GM12892 (cell line): ENCODE measurements around the gene COG8.

Source experiments
- DNase-seq: peaks from one replicate; pipeline ENCODE4 v3.0.0; 2011; ENCODE audit not compliant: insufficient read length
- FAIRE-seq: peaks from 2 replicates; lab custom pipeline; 2011; peaks lifted over from hg19 to GRCh38; lab: Jason Lieb, UNC
- POLR2A ChIP-seq: IDR thresholded peaks from 2 replicates; pipeline ENCODE4 v1.6.1; 2011; ENCODE audit warnings: low read depth, low read length, control low read depth
- POLR2AphosphoS5 ChIP-seq: IDR thresholded peaks from 2 replicates; pipeline ENCODE4 v1.6.1; 2011; ENCODE audit warnings: low read depth, low read length, control low read depth
- TAF1 ChIP-seq: IDR thresholded peaks from 2 replicates; pipeline ENCODE4 v1.6.1; 2011; ENCODE audit warnings: low read depth, mild to moderate bottlenecking, control low read depth, low read length, borderline replicate concordance

COG8 gene

DNA sequence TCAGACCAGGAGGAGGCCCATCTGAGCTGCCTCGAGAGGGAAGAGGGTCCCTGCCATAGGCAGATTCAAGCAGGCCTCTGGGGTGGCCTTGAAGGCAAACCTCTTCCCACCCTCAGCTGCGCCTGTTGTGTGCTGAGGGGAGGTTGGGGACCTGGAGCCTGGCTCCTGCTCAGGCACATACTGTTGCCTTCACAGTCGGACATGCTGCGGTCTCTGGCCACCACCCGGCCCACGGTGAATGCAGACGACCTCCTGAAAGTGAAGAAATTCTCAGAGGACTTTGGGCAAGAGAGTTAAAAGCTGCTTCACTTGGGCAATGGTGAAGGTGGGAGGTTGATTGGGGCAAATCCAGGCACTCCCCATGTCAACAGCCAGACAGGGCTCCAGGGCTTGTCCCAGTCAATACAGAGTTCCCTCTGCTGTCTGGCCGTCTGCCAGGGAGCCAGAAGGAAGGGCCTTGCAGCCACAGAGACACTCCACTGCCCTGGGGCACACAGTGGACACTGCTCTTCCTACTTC is 15.3 kb downstream of the COG8 start:
- FAIRE-seq (no peak), DNase-seq (no peak)
- TF ChIP-seq POLR2AphosphoS5 (peak; percentile 42; the same call in 1 of the 2 replicates), POLR2A (peak; percentile 6; the same call in 1 of the 2 replicates), TAF1 (no peak)

DNA sequence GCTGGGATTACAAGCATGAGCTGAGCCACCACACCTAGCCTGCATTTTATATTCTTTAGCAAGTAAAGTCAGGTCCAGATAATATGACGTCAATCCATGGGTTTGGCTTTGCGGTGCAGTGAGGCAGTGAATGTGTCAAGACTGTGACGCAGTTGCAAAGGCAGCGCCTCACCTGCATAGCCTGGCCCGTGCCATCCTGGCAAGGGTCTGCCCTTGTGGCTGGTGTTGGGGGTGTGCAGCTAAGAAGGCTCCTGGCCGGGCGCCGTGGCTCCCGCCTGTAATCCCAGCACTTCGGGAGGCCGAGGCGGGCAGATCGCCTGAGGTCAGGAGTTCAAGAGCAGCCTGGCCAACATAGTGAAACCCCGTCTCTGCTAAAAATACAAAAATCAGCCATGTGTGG is 15.9 kb downstream of the COG8 start:
- DNase-seq: no peak
- FAIRE-seq: no peak
- TF ChIP-seq POLR2A (no peak), POLR2AphosphoS5 (no peak), TAF1 (no peak)

DNA sequence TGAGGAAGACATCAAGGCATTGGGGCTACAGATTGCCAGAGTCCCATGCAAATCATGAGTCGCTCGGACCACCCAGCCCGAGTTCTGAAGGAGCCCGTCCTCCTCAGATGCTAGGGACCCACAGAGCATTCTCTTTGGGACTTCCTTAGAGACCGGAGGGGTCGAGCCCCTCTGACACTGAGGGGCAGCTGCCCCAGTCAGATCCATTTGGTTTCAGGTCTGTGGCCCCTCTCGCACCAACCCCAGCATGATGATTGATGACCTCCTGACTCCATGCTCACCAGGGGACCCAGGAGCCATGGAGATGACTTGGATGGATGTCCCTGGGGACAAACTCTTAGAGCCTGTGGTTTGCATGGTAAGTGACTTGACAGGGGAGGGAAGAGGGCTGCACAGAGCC is 17.0 kb downstream of the COG8 start:
- FAIRE-seq (no peak), DNase-seq (no peak)
- TF ChIP-seq TAF1: no peak
- TF ChIP-seq POLR2AphosphoS5: no peak
- TF ChIP-seq POLR2A: no peak

DNA sequence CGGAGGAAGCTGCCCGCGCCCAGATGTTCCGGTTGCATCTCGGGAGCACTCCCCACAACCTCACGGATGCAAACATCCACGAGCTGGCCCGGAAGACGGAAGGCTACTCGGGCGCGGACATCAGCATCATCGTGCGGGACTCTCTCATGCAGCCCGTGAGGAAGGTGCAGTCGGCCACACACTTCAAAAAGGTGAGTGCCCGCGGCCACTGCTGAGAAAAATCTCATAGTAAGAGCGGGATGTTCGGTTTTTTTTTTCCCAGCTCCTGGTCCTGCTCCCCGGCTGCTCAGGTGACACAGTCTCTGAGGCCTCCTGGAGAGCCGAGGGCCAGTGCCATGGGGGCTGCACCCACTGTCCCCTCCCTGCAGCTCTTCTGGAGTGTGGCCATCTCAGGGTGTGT is 18.3 kb downstream of the COG8 start:
- DNase-seq: no peak
- no peak for TF ChIP-seq POLR2A
- TF ChIP-seq POLR2AphosphoS5: no peak
- no peak for TF ChIP-seq TAF1
- no peak for FAIRE-seq

DNA sequence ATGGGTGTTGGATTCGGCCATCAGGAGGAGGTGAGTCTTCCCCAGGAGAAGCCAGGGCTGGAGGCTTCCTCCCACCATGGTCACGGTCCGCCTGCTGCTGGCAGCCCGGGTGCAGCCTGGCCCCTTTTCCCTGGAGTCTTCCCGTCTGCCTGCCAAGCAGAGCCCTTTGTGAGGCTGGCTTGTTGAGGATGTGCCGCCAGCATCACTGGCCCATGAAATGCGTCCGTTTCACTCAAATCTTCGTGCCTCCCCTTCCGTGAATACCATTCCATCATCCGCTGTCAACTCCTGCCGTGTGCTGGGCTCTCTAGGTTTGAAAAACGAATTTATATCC is 18.7 kb downstream of the COG8 start:
- no peak for TF ChIP-seq POLR2AphosphoS5
- TF ChIP-seq TAF1: no peak
- no peak for TF ChIP-seq POLR2A
- FAIRE-seq: no peak
- no peak for DNase-seq

DNA sequence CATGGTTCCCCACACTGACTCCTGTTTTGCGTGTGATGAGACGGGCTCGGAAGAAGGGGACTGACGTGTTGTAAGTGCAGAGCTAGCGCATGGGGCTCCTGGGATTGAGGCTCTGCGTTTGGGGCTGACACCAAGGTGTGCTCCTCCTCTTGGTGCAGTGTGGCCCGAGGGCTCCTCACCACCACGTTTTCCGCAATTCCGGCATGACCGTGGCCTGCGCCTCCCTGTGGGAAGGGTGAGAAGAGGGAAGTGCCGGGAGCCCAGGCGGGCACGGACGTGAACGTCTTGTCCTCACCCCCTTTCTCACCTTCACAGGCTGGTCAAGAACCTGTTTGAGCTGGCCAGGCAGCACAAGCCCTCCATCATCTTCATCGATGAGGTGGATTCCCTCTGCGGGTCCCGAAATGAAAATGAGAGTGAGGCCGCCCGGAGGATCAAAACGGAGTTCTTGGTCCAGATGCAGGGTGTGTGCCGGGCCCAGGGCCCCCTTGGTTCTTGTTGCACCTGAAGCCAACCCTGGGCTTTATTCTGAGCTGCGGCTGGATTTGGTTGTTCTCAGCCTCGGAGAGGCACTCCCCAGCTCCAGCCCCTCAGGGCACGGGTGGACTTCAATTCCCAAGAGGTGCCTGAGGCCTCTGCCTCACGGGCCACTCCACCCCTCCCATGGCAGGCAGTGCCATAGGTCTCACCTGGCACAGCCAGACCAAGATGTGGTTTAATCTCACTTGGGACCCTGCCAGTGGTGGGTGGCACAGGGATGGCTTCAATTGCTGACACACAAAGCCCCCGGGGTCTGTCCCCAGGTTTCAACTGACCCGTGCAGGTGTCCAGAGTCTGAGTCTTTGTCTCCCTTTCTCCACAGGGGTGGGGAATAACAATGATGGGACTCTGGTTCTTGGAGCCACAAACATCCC is 19.3 kb downstream of the COG8 start:
- TF ChIP-seq POLR2AphosphoS5 (no peak), POLR2A (no peak), TAF1 (no peak)
- DNase-seq (no peak), FAIRE-seq (no peak)

DNA sequence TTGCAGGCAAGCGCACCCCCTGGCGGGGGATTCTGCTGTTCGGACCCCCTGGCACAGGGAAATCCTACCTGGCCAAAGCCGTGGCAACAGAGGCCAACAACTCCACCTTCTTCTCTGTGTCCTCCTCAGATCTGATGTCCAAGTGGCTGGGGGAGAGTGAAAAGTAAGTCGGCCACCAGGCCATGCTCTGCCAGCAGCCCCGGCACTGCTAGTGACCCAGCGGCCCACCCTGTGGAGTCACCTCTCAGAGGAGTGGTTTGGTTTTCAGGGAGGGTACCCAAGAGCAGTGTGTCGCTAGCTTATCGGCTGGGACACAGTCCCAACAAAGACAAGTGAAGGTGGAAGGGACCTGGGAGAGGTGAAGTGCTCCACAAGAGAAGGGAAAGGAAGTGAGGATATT is 20.0 kb downstream of the COG8 start:
- no peak for FAIRE-seq
- DNase-seq: no peak
- no peak for TF ChIP-seq TAF1
- no peak for TF ChIP-seq POLR2AphosphoS5
- TF ChIP-seq POLR2A: no peak

DNA sequence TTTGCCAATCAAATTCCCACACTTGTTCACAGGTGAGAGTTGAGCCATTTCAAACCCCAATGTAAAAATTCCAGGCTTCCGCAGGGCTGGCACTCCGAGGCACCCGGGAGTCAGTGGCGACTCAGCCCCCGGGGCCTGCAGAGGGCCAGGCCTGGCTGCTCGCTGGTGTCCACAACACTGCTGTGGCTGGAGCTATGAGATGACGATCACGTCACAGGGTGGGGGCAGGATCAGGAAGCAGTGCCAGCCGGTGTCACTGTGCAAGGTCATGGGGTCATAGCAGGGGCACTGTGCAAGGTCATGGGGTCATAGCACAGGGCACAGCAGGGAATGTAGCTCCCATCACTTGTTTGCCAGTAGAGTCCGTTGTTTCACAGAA is 20.5 kb downstream of the COG8 start:
- DNase-seq (no peak), FAIRE-seq (no peak)
- TF ChIP-seq POLR2AphosphoS5 (no peak), POLR2A (no peak), TAF1 (no peak)

DNA sequence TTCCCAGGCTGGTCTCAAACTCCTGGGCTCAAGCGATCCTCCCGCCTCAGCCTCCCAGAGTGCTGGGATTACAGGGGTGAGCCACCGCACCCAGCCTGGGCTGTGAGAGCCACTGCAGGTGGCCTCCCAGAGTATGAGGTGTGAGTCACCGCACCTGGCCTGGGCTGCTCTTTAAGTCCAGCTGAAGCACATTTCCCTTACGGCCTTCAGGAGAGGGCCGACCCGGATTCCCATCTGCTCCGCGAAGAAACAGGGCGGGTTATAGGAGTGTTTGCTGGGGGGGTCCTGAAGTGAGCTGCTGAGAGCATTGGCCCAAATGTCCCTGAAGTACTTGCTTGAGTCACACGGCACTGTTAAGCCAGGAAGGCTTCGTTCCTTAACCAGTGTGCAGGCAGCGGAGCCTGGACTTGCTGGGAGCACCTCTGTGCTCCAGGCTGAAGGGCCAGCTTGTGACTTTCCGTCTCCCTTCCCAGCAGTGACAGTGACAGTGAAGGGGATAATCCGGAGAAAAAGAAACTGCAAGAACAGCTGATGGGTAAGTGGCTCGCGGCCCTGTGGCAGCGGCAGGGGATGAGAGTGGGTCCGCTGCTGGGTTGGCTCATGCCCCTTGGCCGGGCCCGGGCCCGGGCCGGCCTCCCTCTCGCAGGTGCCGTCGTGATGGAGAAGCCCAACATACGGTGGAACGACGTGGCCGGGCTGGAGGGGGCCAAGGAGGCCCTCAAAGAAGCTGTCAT is 21.0 kb downstream of the COG8 start:
- FAIRE-seq (no peak), DNase-seq (no peak)
- TF ChIP-seq POLR2A: no peak
- no peak for TF ChIP-seq POLR2AphosphoS5
- TF ChIP-seq TAF1: no peak

DNA sequence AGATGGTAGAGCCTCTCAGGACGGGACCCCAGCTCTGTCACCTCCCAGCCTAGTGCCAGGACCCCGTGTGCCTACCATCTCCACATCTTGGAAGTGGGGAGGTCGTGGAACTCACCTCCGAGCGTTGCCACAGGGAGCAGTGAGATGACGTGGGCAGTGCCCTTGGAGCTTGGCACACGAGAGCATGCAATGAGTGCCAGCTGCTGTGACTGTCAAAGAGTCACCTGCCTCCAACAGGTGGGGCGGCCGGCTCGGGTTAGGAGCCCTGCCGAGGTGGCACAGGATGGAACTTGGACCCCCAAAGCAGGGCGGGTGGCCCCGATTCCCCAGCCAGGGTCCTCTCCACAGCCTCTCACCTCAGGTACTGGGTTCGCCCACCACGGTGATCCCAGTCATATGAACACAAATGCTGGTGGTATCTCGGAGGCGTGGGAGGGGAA is 22.7 kb downstream of the COG8 start:
- no peak for TF ChIP-seq TAF1
- no peak for TF ChIP-seq POLR2A
- no peak for TF ChIP-seq POLR2AphosphoS5
- FAIRE-seq (no peak), DNase-seq (no peak)

DNA sequence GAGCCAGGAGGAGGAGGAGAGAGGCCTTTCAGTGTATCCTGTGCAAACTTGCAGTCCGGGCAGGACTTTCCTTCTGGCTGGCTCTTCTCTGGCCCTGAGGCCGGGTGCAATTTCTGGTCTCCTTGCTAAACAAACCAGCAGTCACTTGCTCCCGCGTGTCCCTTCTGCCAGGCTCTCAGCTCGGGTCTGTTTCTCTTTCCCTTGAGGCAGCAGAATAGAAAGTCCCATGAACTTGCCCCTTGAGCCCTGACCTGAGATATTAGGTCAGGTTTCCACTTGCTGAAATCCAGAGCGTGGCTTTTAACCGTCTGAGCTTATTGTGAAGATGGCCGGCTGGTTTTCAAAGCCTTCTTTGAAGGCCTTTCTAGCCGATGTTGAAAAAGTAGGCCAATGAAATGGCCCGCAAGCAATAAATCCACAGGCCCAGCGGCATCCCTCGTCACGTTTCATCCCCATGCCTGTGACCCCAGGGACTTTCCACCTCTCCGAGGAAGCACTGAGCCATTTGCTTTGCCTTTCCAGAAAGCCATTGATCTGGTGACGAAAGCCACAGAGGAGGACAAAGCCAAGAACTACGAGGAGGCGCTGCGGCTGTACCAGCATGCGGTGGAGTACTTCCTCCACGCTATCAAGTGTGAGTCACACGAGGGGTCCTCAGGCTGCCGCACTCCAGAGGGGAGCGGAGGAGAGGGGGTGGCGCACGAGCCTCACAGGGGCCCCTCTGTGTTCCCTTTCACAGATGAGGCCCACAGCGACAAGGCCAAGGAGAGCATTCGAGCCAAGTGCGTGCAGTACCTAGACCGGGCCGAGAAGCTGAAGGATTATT is 23.7 kb downstream of the COG8 start:
- DNase-seq (no peak), FAIRE-seq (no peak)
- TF ChIP-seq TAF1 (no peak), POLR2AphosphoS5 (no peak), POLR2A (no peak)
